ENCODE data around the gene PLP1. TPM values are rescaled to one million over a fixed set of nuclear protein-coding genes. Genes with fewer than 3 reads are reported as not detected.

Gene PLP1
- polyA plus RNA-seq, 3 donors = not detected

GRCh38 chrX:103773445-103773844 is 3.2 kb upstream of the PLP1 start:
- Histone ChIP-seq H3K27me3 (ENCODE audit: control insufficient read depth in 2 of 2, insufficient read depth in 2 of 2, low read length in 2 of 2) (peaks cover 0 to 2% of the 10 kb centered on the region in 2 donors), H3K9me3 (replicated peaks in 1 of 2; ENCODE audit: control insufficient read depth in 1 of 2, insufficient read depth in 1 of 2, low read length in 2 of 2) (no peaks in the 10 kb centered on the region), H3K9ac (ENCODE audit: insufficient read depth, low read length, poor library complexity, severe bottlenecking) (no peak overlapping the region), H3K4me3 (replicated peaks in 1 of 3; ENCODE audit: low read depth in 2 of 3, low read length in 3 of 3) (no peak overlapping the region), H3K27ac (ENCODE audit: low read depth in 1 of 2, low read length in 2 of 2) (no peak overlapping the region), H3K36me3 (replicated peaks in 1 of 2; ENCODE audit: control insufficient read depth in 1 of 2, insufficient read depth in 2 of 2, low read length in 2 of 2) (no peaks in the 10 kb centered on the region), H2AFZ (ENCODE audit: insufficient read depth, low read depth, low read length, poor library complexity, severe bottlenecking) (no peak overlapping the region), H4K20me1 (ENCODE audit: insufficient read depth, low read length) (no peaks in the 10 kb centered on the region), H3K4me1 (ENCODE audit: control insufficient read depth in 1 of 2, insufficient read depth in 2 of 2, low read length in 2 of 2) (no peaks in the 10 kb centered on the region), H3K79me2 (ENCODE audit: insufficient read depth, low read length) (no peaks in the 10 kb centered on the region), H3K4me2 (replicated peaks; ENCODE audit: extremely low read depth, low read length, poor library complexity, severe bottlenecking) (no peak overlapping the region)
- H3K27me3 Mint-ChIP-seq (ENCODE audit: low read depth in 3 of 3) = peaks cover 0 to 10% (median 2%) of the 10 kb centered on the region in 3 donors
- no peak for TF ChIP-seq CTCF (IDR thresholded peaks at IDR 0.05)
- no CpG with 5 or more reads among the region's 3 CpGs for WGBS (ENCODE audit: insufficient coverage)
- H3K4me3 Mint-ChIP-seq = no peak overlapping the region
- H3K4me1 Mint-ChIP-seq = no peaks in the 10 kb centered on the region
- no peak overlapping the region for H3K27ac Mint-ChIP-seq
- H3K36me3 Mint-ChIP-seq = no peaks in the 10 kb centered on the region
- intact Hi-C loops (cut with micrococcal nuclease) = no loop called here
- peaks cover 0 to 2% (median 0%) of the 10 kb centered on the region in 7 donors for H3K9me3 Mint-ChIP-seq
- DNase-seq = no peak

- WGBS (ENCODE audit: insufficient coverage) = 78% methylated on average over 3 of the region's 6 CpGs
- no peaks in the 10 kb centered on the region for H4K20me1 ChIP-seq (ENCODE audit: insufficient read depth, low read length)
- H3K4me1 ChIP-seq (ENCODE audit: control insufficient read depth in 1 of 2, insufficient read depth in 2 of 2, low read length in 2 of 2) = no peaks in the 10 kb centered on the region
- H3K36me3 ChIP-seq (replicated peaks in 1 of 2; ENCODE audit: control insufficient read depth in 1 of 2, insufficient read depth in 2 of 2, low read length in 2 of 2) = no peaks in the 10 kb centered on the region
- H3K4me3 ChIP-seq (replicated peaks in 1 of 3; ENCODE audit: low read depth in 2 of 3, low read length in 3 of 3) = no peak overlapping the region
- peak in 2 of 3 donors; percentile 10 to 24 for DNase-seq
- no peak overlapping the region for H3K9ac ChIP-seq (ENCODE audit: insufficient read depth, low read length, poor library complexity, severe bottlenecking)
- H3K9me3 ChIP-seq (replicated peaks in 1 of 2; ENCODE audit: control insufficient read depth in 1 of 2, insufficient read depth in 1 of 2, low read length in 2 of 2) = no peaks in the 10 kb centered on the region
- peaks cover 0 to 2% of the 10 kb centered on the region in 2 donors for H3K27me3 ChIP-seq (ENCODE audit: control insufficient read depth in 2 of 2, insufficient read depth in 2 of 2, low read length in 2 of 2)
- no peak overlapping the region for H3K27ac ChIP-seq (ENCODE audit: low read depth in 1 of 2, low read length in 2 of 2)
- H3K4me1 Mint-ChIP-seq = no peaks in the 10 kb centered on the region
- no peaks in the 10 kb centered on the region for H3K79me2 ChIP-seq (ENCODE audit: insufficient read depth, low read length)
- TF ChIP-seq CTCF (IDR thresholded peaks at IDR 0.05) = peak; percentile 27
- H2AFZ ChIP-seq (ENCODE audit: insufficient read depth, low read depth, low read length, poor library complexity, severe bottlenecking) = no peak overlapping the region
- no peaks in the 10 kb centered on the region for H3K36me3 Mint-ChIP-seq
- H3K4me2 ChIP-seq (replicated peaks; ENCODE audit: extremely low read depth, low read length, poor library complexity, severe bottlenecking) = no peak overlapping the region
- peaks cover 0 to 2% (median 0%) of the 10 kb centered on the region in 7 donors for H3K9me3 Mint-ChIP-seq
- peaks cover 0 to 9% (median 2%) of the 10 kb centered on the region in 3 donors for H3K27me3 Mint-ChIP-seq (ENCODE audit: low read depth in 3 of 3)
- intact Hi-C loops (cut with micrococcal nuclease) = no loop called here
- no peak overlapping the region for H3K4me3 Mint-ChIP-seq
- H3K27ac Mint-ChIP-seq = no peak overlapping the region
Observed at GRCh38 chrX:103774070-103774642, 2.5 kb upstream of the PLP1 start.
